Measurements from ENCODE around the gene ATP8B1. TPM values are rescaled to one million over a fixed set of nuclear protein-coding genes. Genes with fewer than 3 reads are reported as not detected.

Gene ATP8B1
- total and polyA plus RNA-seq, 2 experiments from 2014 or later, result 1.7 to 3.0 TPM

DNA sequence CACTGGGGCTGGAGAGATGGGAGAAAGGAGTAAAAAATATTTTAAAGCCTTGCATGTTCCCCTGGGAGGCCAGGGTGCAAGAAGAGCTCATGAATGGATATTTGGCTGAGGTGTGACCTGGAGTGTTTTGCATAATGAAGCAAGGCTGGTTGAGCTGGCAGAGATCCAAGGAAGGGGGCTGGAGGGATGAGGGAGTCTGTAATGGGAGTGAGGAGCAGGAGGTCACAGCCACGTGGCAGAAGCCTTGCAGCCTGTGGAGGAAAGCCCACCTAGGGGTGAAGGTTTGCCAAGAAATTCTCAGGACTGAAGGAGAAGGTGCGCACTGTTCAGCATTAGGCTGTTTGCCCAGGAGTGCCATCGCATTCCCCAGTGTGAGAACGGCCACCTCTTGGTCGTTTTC, 40.3 kb upstream of the ATP8B1 start (continued):
- TF ChIP-seq, protein P1, sequence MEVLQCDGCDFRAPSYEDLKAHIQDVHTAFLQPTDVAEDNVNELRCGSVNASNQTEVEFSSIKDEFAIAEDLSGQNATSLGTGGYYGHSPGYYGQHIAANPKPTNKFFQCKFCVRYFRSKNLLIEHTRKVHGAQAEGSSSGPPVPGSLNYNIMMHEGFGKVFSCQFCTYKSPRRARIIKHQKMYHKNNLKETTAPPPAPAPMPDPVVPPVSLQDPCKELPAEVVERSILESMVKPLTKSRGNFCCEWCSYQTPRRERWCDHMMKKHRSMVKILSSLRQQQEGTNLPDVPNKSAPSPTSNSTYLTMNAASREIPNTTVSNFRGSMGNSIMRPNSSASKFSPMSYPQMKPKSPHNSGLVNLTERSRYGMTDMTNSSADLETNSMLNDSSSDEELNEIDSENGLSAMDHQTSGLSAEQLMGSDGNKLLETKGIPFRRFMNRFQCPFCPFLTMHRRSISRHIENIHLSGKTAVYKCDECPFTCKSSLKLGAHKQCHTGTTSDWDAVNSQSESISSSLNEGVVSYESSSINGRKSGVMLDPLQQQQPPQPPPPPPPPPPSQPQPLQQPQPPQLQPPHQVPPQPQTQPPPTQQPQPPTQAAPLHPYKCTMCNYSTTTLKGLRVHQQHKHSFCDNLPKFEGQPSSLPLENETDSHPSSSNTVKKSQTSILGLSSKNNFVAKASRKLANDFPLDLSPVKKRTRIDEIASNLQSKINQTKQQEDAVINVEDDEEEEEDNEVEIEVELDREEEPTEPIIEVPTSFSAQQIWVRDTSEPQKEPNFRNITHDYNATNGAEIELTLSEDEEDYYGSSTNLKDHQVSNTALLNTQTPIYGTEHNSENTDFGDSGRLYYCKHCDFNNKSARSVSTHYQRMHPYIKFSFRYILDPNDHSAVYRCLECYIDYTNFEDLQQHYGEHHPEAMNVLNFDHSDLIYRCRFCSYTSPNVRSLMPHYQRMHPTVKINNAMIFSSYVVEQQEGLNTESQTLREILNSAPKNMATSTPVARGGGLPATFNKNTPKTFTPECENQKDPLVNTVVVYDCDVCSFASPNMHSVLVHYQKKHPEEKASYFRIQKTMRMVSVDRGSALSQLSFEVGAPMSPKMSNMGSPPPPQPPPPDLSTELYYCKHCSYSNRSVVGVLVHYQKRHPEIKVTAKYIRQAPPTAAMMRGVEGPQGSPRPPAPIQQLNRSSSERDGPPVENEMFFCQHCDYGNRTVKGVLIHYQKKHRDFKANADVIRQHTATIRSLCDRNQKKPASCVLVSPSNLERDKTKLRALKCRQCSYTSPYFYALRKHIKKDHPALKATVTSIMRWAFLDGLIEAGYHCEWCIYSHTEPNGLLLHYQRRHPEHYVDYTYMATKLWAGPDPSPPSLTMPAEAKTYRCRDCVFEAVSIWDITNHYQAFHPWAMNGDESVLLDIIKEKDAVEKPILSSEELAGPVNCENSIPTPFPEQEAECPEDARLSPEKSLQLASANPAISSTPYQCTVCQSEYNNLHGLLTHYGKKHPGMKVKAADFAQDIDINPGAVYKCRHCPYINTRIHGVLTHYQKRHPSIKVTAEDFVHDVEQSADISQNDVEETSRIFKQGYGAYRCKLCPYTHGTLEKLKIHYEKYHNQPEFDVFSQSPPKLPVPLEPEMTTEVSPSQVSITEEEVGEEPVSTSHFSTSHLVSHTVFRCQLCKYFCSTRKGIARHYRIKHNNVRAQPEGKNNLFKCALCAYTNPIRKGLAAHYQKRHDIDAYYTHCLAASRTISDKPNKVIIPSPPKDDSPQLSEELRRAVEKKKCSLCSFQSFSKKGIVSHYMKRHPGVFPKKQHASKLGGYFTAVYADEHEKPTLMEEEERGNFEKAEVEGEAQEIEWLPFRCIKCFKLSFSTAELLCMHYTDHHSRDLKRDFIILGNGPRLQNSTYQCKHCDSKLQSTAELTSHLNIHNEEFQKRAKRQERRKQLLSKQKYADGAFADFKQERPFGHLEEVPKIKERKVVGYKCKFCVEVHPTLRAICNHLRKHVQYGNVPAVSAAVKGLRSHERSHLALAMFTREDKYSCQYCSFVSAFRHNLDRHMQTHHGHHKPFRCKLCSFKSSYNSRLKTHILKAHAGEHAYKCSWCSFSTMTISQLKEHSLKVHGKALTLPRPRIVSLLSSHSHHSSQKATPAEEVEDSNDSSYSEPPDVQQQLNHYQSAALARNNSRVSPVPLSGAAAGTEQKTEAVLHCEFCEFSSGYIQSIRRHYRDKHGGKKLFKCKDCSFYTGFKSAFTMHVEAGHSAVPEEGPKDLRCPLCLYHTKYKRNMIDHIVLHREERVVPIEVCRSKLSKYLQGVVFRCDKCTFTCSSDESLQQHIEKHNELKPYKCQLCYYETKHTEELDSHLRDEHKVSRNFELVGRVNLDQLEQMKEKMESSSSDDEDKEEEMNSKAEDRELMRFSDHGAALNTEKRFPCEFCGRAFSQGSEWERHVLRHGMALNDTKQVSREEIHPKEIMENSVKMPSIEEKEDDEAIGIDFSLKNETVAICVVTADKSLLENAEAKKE (CRISPR knock-in tag; IDR thresholded peaks at IDR 0.05), result no peak
- TF ChIP-seq CREB1 (CRISPR knock-in tag; IDR thresholded peaks at IDR 0.05; ENCODE audit: low read depth), result no peak
- TF ChIP-seq, protein P2, sequence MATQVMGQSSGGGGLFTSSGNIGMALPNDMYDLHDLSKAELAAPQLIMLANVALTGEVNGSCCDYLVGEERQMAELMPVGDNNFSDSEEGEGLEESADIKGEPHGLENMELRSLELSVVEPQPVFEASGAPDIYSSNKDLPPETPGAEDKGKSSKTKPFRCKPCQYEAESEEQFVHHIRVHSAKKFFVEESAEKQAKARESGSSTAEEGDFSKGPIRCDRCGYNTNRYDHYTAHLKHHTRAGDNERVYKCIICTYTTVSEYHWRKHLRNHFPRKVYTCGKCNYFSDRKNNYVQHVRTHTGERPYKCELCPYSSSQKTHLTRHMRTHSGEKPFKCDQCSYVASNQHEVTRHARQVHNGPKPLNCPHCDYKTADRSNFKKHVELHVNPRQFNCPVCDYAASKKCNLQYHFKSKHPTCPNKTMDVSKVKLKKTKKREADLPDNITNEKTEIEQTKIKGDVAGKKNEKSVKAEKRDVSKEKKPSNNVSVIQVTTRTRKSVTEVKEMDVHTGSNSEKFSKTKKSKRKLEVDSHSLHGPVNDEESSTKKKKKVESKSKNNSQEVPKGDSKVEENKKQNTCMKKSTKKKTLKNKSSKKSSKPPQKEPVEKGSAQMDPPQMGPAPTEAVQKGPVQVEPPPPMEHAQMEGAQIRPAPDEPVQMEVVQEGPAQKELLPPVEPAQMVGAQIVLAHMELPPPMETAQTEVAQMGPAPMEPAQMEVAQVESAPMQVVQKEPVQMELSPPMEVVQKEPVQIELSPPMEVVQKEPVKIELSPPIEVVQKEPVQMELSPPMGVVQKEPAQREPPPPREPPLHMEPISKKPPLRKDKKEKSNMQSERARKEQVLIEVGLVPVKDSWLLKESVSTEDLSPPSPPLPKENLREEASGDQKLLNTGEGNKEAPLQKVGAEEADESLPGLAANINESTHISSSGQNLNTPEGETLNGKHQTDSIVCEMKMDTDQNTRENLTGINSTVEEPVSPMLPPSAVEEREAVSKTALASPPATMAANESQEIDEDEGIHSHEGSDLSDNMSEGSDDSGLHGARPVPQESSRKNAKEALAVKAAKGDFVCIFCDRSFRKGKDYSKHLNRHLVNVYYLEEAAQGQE (IDR thresholded peaks at IDR 0.05; ENCODE audit: unreplicated experiment), result no peak
- TF ChIP-seq, protein P3, sequence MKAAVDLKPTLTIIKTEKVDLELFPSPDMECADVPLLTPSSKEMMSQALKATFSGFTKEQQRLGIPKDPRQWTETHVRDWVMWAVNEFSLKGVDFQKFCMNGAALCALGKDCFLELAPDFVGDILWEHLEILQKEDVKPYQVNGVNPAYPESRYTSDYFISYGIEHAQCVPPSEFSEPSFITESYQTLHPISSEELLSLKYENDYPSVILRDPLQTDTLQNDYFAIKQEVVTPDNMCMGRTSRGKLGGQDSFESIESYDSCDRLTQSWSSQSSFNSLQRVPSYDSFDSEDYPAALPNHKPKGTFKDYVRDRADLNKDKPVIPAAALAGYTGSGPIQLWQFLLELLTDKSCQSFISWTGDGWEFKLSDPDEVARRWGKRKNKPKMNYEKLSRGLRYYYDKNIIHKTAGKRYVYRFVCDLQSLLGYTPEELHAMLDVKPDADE (IDR thresholded peaks at IDR 0.05), result no peak
- TF ChIP-seq STAT1 (IDR thresholded peaks at IDR 0.05; ENCODE audit: unreplicated experiment), result no peak
- no peak for TF ChIP-seq JUNB (IDR thresholded peaks at IDR 0.05; ENCODE audit: unreplicated experiment)
